HG02884 (cell line): ENCODE results near the gene E2F6.
A peak's percentile ranks its signal among the peaks of the same experiment; 100 is the strongest.

Experiments used
- ATAC-seq: cut with Tn5 transposase; IDR thresholded peaks from one replicate; pipeline ENCODE4 v1.9.1; 2021; ENCODE audit warnings: mild to moderate bottlenecking, moderate library complexity; ENCODE audit not compliant: unreplicated experiment

Gene E2F6

GRCh38 chr2:11465485-11466306, at the start of gene E2F6:
Gene E2F6, minus strand, starts transcription at chr2:11466161. Its CDS starts 282 bp downstream, at chr2:11465879.
- ATAC-seq: peak; percentile 50

- ATAC-seq: no peak
Measured at GRCh38 chr2:11515490-11515981, 49.6 kb upstream of the E2F6 start.

GRCh38 chr2:11514904-11515303, 48.9 kb upstream of the E2F6 start:
- no peak for ATAC-seq

GRCh38 chr2:11514081-11514730, 48.2 kb upstream of the E2F6 start:
- no peak for ATAC-seq

GRCh38 chr2:11513319-11513718, 47.4 kb upstream of the E2F6 start:
- no peak for ATAC-seq

GRCh38 chr2:11512431-11512830, 46.5 kb upstream of the E2F6 start:
- ATAC-seq: no peak

- no peak for ATAC-seq
Measured at GRCh38 chr2:11509657-11510360, 43.8 kb upstream of the E2F6 start.

- no peak for ATAC-seq
Measured at GRCh38 chr2:11508279-11508678, 42.3 kb upstream of the E2F6 start.

GRCh38 chr2:11507517-11507916, 41.6 kb upstream of the E2F6 start:
- ATAC-seq: no peak

GRCh38 chr2:11506611-11506969, 40.6 kb upstream of the E2F6 start:
- ATAC-seq: no peak

GRCh38 chr2:11505652-11506610, 40.0 kb upstream of the E2F6 start:
- ATAC-seq: peak; percentile 85

- no peak for ATAC-seq
Measured at GRCh38 chr2:11503354-11503927, 37.5 kb upstream of the E2F6 start.

- ATAC-seq: no peak
Measured at GRCh38 chr2:11502740-11503292, 36.9 kb upstream of the E2F6 start.

- ATAC-seq: peak; percentile 37
Measured at GRCh38 chr2:11500702-11501303, 34.8 kb upstream of the E2F6 start.

- ATAC-seq: no peak
Measured at GRCh38 chr2:11499081-11499743, 33.3 kb upstream of the E2F6 start.

GRCh38 chr2:11498543-11499034, 32.6 kb upstream of the E2F6 start:
- peak; percentile 92 for ATAC-seq

- no peak for ATAC-seq
Measured at GRCh38 chr2:11495844-11496681, 30.1 kb upstream of the E2F6 start.

- ATAC-seq: no peak
Measured at GRCh38 chr2:11494310-11494709, 28.3 kb upstream of the E2F6 start.
